Measurements from ENCODE around the gene CCDC85B. TPM values are rescaled to one million over a fixed set of nuclear protein-coding genes. Genes with fewer than 3 reads are reported as not detected.
A peak's percentile ranks its signal among the peaks of the same experiment; 100 is the strongest.

The CCDC85B gene
- total RNA-seq, 1 experiment from 2014 or later, result 85.4 TPM

DNA sequence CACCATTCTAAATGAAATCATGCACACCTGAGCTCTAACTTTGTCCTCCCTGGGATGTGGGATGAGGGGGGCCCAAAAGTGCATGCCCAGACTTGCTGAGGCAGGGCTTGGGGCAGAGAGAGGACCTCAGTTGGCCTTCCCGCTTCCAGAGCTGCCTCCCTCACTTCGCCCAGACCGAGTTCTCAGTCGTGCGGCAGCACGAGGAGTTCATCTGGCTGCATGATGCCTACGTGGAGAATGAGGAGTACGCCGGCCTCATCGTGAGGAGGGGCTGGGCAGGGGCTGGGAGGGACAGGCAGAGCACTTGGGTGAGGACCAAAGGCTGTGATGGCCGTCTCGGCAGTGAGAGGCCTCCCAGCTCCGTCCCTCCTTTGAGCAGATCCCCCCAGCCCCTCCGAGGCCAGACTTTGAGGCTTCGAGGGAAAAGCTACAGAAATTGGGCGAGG is 40.7 kb upstream of the CCDC85B start:
- BruUV-seq (replicated peaks), result no TSS peak
- Histone ChIP-seq H3K36me3 (ENCODE audit: control insufficient read depth, insufficient read depth, low read length) (peaks cover 10% of the 10 kb centered on the region), H3K4me1 (ENCODE audit: control insufficient read depth, insufficient read depth, low read length) (peaks cover 20% of the 10 kb centered on the region), H3K27ac (ENCODE audit: low read length) (no peak overlapping the region), H3K27me3 (ENCODE audit: control insufficient read depth, insufficient read depth, low read length) (no peaks in the 10 kb centered on the region), H3K4me3 (ENCODE audit: low read depth in 2 of 2, low read length in 2 of 2) (no peak overlapping the region), H3K9me3 (ENCODE audit: control insufficient read depth, insufficient read depth, low read depth, low read length) (no peaks in the 10 kb centered on the region)
- CTCF ChIA-PET, result interaction anchor here (0.6 kb wide), 1 partner anchor 10 kb away, joined by 3 read pairs; the partner anchor contains the start of gene MUS81
- TF ChIP-seq, protein P1, sequence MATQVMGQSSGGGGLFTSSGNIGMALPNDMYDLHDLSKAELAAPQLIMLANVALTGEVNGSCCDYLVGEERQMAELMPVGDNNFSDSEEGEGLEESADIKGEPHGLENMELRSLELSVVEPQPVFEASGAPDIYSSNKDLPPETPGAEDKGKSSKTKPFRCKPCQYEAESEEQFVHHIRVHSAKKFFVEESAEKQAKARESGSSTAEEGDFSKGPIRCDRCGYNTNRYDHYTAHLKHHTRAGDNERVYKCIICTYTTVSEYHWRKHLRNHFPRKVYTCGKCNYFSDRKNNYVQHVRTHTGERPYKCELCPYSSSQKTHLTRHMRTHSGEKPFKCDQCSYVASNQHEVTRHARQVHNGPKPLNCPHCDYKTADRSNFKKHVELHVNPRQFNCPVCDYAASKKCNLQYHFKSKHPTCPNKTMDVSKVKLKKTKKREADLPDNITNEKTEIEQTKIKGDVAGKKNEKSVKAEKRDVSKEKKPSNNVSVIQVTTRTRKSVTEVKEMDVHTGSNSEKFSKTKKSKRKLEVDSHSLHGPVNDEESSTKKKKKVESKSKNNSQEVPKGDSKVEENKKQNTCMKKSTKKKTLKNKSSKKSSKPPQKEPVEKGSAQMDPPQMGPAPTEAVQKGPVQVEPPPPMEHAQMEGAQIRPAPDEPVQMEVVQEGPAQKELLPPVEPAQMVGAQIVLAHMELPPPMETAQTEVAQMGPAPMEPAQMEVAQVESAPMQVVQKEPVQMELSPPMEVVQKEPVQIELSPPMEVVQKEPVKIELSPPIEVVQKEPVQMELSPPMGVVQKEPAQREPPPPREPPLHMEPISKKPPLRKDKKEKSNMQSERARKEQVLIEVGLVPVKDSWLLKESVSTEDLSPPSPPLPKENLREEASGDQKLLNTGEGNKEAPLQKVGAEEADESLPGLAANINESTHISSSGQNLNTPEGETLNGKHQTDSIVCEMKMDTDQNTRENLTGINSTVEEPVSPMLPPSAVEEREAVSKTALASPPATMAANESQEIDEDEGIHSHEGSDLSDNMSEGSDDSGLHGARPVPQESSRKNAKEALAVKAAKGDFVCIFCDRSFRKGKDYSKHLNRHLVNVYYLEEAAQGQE (IDR thresholded peaks at IDR 0.05; ENCODE audit: insufficient read depth in 1 of 2, low read depth in 2 of 2, low read length in 1 of 2), result no peak
- TF ChIP-seq TCF7L2 (IDR thresholded peaks at IDR 0.05; ENCODE audit: low read depth, low read length) (no peak), SIN3A (IDR thresholded peaks at IDR 0.05; ENCODE audit: borderline replicate concordance, insufficient read depth, low read depth, low read length) (no peak), POLR2AphosphoS5 (IDR thresholded peaks at IDR 0.05; ENCODE audit: low read depth, low read length) (no peak)
- TF ChIP-seq, protein P2, sequence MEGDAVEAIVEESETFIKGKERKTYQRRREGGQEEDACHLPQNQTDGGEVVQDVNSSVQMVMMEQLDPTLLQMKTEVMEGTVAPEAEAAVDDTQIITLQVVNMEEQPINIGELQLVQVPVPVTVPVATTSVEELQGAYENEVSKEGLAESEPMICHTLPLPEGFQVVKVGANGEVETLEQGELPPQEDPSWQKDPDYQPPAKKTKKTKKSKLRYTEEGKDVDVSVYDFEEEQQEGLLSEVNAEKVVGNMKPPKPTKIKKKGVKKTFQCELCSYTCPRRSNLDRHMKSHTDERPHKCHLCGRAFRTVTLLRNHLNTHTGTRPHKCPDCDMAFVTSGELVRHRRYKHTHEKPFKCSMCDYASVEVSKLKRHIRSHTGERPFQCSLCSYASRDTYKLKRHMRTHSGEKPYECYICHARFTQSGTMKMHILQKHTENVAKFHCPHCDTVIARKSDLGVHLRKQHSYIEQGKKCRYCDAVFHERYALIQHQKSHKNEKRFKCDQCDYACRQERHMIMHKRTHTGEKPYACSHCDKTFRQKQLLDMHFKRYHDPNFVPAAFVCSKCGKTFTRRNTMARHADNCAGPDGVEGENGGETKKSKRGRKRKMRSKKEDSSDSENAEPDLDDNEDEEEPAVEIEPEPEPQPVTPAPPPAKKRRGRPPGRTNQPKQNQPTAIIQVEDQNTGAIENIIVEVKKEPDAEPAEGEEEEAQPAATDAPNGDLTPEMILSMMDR (IDR thresholded peaks at IDR 0.05), result no peak
- in situ Hi-C loops (cut with HindIII; ENCODE audit: low pct_unique_long_range_greater_than_20kb, low sequenced_read_pairs), result no loop called here
- ATAC-seq, result no peak
- POLR2A ChIA-PET, result interaction anchor here (1.4 kb wide), 1 partner anchor 10 kb away, joined by 3 read pairs; no protein-coding TSS in a partner anchor
- no peak for DNase-seq (ENCODE audit: low read depth, low spot score)
- intact Hi-C loops (cut with micrococcal nuclease; ENCODE audit: unreplicated experiment), result loop anchor here (10.0 kb wide), 1 partner anchor 295 kb away; the partner anchor contains the start of gene LTBP3

DNA sequence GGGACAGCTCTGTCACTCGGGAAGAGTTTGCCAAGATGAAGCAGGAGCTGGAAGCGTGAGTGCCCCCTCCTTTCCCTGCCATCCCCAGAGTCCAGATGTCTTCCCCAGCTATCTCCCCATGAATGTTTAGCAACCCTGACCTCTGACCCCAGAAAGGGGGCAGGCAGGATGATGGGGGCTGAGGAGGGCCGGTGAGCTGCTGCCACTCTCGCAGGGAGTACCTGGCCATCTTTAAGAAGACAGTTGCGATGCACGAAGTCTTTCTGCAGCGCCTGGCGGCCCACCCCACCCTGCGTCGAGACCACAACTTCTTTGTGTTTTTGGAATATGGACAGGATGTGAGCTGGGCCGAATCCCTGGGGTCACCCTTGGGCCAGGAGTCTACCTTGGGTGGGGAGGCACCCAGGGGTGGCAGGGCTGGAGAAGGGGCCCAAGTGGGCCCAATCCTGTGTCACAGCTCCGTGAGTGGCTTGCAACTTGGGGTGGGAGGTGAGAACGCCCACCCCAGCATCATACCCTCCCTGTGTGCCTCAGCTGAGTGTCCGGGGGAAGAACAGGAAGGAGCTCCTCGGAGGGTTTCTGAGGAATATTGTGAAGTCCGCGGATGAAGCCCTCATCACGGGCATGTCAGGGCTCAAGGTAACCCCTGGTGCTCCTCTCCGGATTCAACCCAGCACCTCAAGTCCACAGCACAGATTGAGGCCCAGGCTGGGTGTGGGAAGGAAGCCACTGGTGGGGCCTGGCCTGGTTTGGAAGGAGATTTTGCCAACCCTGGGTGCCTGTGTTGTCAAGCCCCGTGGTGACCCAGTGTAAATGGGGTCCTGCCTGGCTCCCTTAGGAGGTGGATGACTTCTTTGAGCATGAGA is 40.0 kb upstream of the CCDC85B start:
- no peak for DNase-seq (ENCODE audit: low read depth, low spot score)
- H3K4me1 ChIP-seq (ENCODE audit: control insufficient read depth, insufficient read depth, low read length), result peaks cover 27% of the 10 kb centered on the region
- H3K4me3 ChIP-seq (ENCODE audit: low read depth in 2 of 2, low read length in 2 of 2), result no peak overlapping the region
- no peaks in the 10 kb centered on the region for H3K27me3 ChIP-seq (ENCODE audit: control insufficient read depth, insufficient read depth, low read length)
- ChIA-PET CTCF (interaction anchor here (0.6 to 1.6 kb wide), 3 partner anchors 10 to 106 kb away, joined by 3 to 6 read pairs (median 5); partner anchors contain the start of genes MUS81 and SNX32), POLR2A (interaction anchor here (1.4 kb wide), 1 partner anchor 9 kb away, joined by 3 read pairs; no protein-coding TSS in a partner anchor)
- intact Hi-C loops (cut with micrococcal nuclease; ENCODE audit: unreplicated experiment), result loop anchor here (10.0 kb wide), 1 partner anchor 296 kb away; the partner anchor contains the start of gene LTBP3
- H3K9me3 ChIP-seq (ENCODE audit: control insufficient read depth, insufficient read depth, low read depth, low read length), result no peaks in the 10 kb centered on the region
- H3K27ac ChIP-seq (ENCODE audit: low read length), result no peak overlapping the region
- ATAC-seq, result peak; percentile 7
- in situ Hi-C loops (cut with HindIII; ENCODE audit: low pct_unique_long_range_greater_than_20kb, low sequenced_read_pairs), result no loop called here
- H3K36me3 ChIP-seq (ENCODE audit: control insufficient read depth, insufficient read depth, low read length), result peaks cover 17% of the 10 kb centered on the region
- BruUV-seq (replicated peaks), result no TSS peak
- TF ChIP-seq SIN3A (IDR thresholded peaks at IDR 0.05; ENCODE audit: borderline replicate concordance, insufficient read depth, low read depth, low read length) (no peak), POLR2AphosphoS5 (IDR thresholded peaks at IDR 0.05; ENCODE audit: low read depth, low read length) (no peak), TCF7L2 (IDR thresholded peaks at IDR 0.05; ENCODE audit: low read depth, low read length) (no peak)
- TF ChIP-seq, protein P2 (IDR thresholded peaks at IDR 0.05), result no peak
- TF ChIP-seq, protein P1 (IDR thresholded peaks at IDR 0.05; ENCODE audit: insufficient read depth in 1 of 2, low read depth in 2 of 2, low read length in 1 of 2), result no peak

Data from Panc1 (cell line).